ENCODE results near the gene FGFR3.

The FGFR3 gene

GRCh38 chr4:1792832-1793495 is at the start of gene FGFR3:
Gene FGFR3, plus strand, starts transcription at chr4:1793293. Its CDS starts 642 bp downstream, at chr4:1793935.
- no peak for DNase-seq

- no peak for DNase-seq
Measured at GRCh38 chr4:1743551-1743950, 49.5 kb upstream of the FGFR3 start.

- no peak for DNase-seq
Measured at GRCh38 chr4:1743975-1744374, 49.1 kb upstream of the FGFR3 start.

- DNase-seq = no peak
Measured at GRCh38 chr4:1744552-1744951, 48.5 kb upstream of the FGFR3 start.

GRCh38 chr4:1745165-1745564 is 47.9 kb upstream of the FGFR3 start:
- DNase-seq = no peak

GRCh38 chr4:1745697-1746096 is 47.4 kb upstream of the FGFR3 start:
- no peak for DNase-seq

GRCh38 chr4:1746265-1746691 is 46.8 kb upstream of the FGFR3 start:
- DNase-seq = peak; percentile 33

GRCh38 chr4:1746919-1747602 is 46.0 kb upstream of the FGFR3 start:
- no peak for DNase-seq

- DNase-seq = no peak
Measured at GRCh38 chr4:1747603-1747967, 45.5 kb upstream of the FGFR3 start.

GRCh38 chr4:1748465-1748995 is 44.6 kb upstream of the FGFR3 start:
- peak; percentile 51 for DNase-seq

GRCh38 chr4:1749370-1749769 is 43.7 kb upstream of the FGFR3 start:
- DNase-seq = no peak

- no peak for DNase-seq
Measured at GRCh38 chr4:1749826-1750225, 43.3 kb upstream of the FGFR3 start.

GRCh38 chr4:1750381-1751154 is 42.5 kb upstream of the FGFR3 start:
- no peak for DNase-seq

- no peak for DNase-seq
Measured at GRCh38 chr4:1751155-1751918, 41.8 kb upstream of the FGFR3 start.

- DNase-seq = no peak
Measured at GRCh38 chr4:1751919-1752283, 41.2 kb upstream of the FGFR3 start.

- DNase-seq = no peak
Measured at GRCh38 chr4:1752284-1753041, 40.6 kb upstream of the FGFR3 start.

- no peak for DNase-seq
Measured at GRCh38 chr4:1753294-1753696, 39.8 kb upstream of the FGFR3 start.

- DNase-seq = no peak
Measured at GRCh38 chr4:1753697-1754311, 39.3 kb upstream of the FGFR3 start.

- DNase-seq = no peak
Measured at GRCh38 chr4:1754336-1754735, 38.8 kb upstream of the FGFR3 start.

GRCh38 chr4:1755297-1755696 is 37.8 kb upstream of the FGFR3 start:
- no peak for DNase-seq

GRCh38 chr4:1756079-1756478 is 37.0 kb upstream of the FGFR3 start:
- DNase-seq = no peak

All from kidney glomerular epithelial cell (primary cell).